ENCODE measurements around the gene C4orf46.

Gene C4orf46

GRCh38 chr4:158652920-158653319, 18.8 kb downstream of the C4orf46 start:
- no peak for DNase-seq

DNA sequence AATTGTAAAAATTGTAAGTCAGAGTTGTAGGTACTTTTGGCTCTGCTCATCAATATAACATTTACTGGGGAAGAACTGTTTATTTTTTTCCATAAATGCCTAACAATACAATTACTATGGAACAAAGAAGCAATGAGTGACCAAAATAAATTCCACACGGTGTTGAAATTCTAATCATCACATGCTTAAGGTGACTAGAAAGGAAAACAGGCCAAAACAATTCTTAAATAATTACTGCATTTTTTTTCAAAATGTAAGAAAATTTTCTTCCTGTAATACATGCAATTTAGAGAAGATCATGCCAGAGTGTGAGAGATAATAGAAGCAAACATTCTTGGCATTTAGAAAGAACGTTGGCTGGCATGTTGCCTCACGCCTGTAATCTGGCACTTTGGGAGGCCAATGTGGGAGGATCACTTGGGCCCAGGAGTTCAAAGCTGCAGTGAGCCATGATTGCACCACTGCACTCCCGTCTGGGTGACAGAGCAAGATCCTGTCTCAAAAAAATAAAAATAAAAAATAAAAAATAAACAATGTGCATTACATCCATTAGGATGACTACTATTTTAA, 22.5 kb downstream of the C4orf46 start:
- DNase-seq = no peak

GRCh38 chr4:158644760-158645159, 26.9 kb downstream of the C4orf46 start:
- DNase-seq = no peak

GRCh38 chr4:158644356-158644755, 27.3 kb downstream of the C4orf46 start:
- DNase-seq = no peak

GRCh38 chr4:158636619-158637018, 35.1 kb downstream of the C4orf46 start:
- DNase-seq = no peak

DNA sequence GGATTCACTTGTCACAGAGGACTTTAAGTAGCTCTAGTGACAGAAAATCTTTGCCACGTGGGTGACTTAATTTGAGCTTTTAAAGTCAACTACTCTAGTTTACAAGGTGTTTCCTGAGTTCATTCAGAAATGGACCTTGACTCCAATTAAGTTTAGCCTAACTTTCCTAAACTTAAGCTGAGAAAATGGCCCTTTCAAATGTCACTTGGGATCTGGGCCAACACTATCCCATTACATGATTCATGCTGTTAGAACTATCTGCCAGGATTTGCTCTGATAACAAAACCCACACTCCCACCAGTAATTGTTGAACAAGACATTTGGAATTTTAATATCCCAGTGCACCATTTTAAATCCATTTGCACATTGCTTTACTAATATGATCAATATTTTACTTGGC, 40.8 kb downstream of the C4orf46 start:
- no peak for DNase-seq

DNA sequence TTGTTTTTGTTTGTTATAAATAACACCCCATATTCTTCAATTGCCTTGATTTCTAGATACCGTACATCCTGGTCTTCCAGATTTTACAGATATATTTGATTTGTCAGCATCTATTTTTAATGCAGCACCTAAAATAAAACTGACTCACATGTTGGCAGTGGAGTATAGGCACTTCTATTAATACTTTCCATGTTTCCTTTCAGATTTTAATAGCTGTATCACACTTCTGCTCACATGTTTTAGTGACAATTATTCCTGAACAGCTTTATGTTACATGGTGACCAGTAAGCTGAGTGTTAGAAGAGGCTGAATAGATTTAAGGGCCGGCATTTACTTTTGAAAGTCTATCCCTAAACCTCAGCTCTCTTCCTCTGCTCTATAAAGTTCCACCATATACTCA, 46.1 kb downstream of the C4orf46 start:
- no peak for DNase-seq

DNA sequence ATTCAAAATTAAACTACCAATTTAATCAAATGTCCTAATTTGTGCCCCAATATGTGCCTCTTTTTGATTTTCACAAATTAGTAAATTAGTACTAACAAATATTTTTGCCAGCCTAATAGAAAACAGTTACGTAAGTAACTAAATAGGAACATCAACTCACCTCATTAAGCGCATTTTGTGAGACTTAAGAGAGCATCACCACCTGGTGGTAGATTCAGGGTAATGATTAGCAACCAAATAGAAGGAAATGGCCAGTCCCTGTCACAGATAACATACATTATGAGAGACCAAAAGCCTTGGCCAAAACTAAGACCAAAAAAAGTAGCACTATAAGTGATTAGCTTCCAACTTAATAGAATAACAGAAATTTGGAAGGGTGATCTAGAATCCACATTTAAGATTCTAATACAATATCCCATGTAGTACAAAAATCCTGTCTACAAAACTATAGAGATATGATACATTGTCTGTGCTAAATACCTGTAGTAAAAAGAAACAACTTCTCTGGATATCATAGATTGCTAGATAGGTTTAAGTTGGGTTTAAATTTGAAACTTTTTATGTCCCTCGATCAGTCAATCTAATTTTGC, 46.7 kb downstream of the C4orf46 start:
- peak in 3 of 56 donors; percentile 0 to 28 (median 8) for DNase-seq

DNA sequence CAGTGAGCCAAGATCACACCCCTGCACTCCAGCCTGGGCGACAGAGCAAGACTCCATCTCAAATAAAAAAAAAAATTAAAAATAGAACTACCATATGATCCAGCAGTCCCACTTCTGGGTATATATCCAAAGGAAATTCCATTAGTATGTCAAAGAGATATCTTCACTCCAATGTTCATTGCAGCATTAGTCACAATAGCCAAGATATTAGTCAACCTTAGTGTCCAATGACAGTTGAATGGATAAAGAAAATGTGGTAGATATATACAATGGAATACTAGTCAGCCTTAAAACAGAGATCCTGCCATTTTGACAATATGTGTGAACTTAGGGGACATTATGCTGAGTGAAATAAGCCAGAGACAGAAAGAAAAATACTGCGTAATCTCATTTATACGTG, 49.4 kb downstream of the C4orf46 start:
- DNase-seq = no peak

- no peak for DNase-seq
These were observed 50.0 kb downstream of the C4orf46 start for GRCh38 chr4:158621729-158622128.

GRCh38 chr4:158617956-158618355, 53.7 kb downstream of the C4orf46 start:
- DNase-seq = no peak

Data from amygdala (tissue), 56 donors.